Endothelial cell of umbilical vein (primary cell): ENCODE data around the gene KANSL1L. TPM values are rescaled to one million over a fixed set of nuclear protein-coding genes. Genes with fewer than 3 reads are reported as not detected.

Source experiments
- BruUV-seq: library from RNA; stranded (reverse); fragments of 400-500 nt; replicated peaks from 2 replicates; lab custom pipeline; 2021; lab: Mats Ljungman, UMichigan
- CTCF ChIA-PET: fragments of 300-600, 350-600 bp; sonication (Branson Sonifier 250); formaldehyde crosslinking; loops from one replicate; lab custom pipeline; 2021; ENCODE audit warnings: antibody characterized with exemption, inconsistent platforms; lab: Charles Lee
- POLR2A ChIA-PET: fragments of 300-600, 350-600 bp; sonication (Branson Sonifier 250); formaldehyde crosslinking; loops from one replicate; lab custom pipeline; 2021; ENCODE audit warnings: antibody characterized with exemption, inconsistent platforms; lab: Charles Lee
- DNase-seq: peaks from one replicate; pipeline ENCODE4 v3.0.0-alpha.2; 2011; ENCODE audit warnings: low read depth, low spot score
- FAIRE-seq: peaks from 2 replicates; lab custom pipeline; 2011; peaks lifted over from hg19 to GRCh38; lab: Jason Lieb, UNC
- H2AFZ ChIP-seq: 2 replicates; pipeline ENCODE4 v1.6.0; 2012; ENCODE audit warnings: low read depth, low read length, control low read depth, inconsistent platforms
- H3K27ac ChIP-seq: 2 replicates; pipeline ENCODE4 v1.5.1; 2011; ENCODE audit warnings: low read depth, mild to moderate bottlenecking, control low read depth, low read length, moderate library complexity; ENCODE audit not compliant: insufficient read depth
- H3K27me3 ChIP-seq, 2 experiments: 2 replicates each; pipeline versions ENCODE4 v1.6.0 to v1.6.1; 2011; ENCODE audit warnings: low read length in 2 of 2, mixed read lengths in 1 of 2; ENCODE audit not compliant: control insufficient read depth in 2 of 2, insufficient read depth in 2 of 2
- H3K36me3 ChIP-seq, 2 experiments: 2 replicates in 1 of 2; 3 replicates in 1 of 2; pipeline ENCODE4 v1.5.1; 2011; ENCODE audit warnings: low read length in 2 of 2, mild to moderate bottlenecking in 1 of 2, moderate library complexity in 1 of 2; ENCODE audit not compliant: control insufficient read depth in 2 of 2, insufficient read depth in 2 of 2; ENCODE audit errors: extremely low read depth in 1 of 2
- H3K4me1 ChIP-seq: 3 replicates; pipeline ENCODE4 v1.5.1; 2011; ENCODE audit warnings: mild to moderate bottlenecking, low read length; ENCODE audit not compliant: control insufficient read depth, insufficient read depth; ENCODE audit errors: extremely low read depth
- H3K4me2 ChIP-seq: 2 replicates; pipeline ENCODE4 v1.6.1; 2011; ENCODE audit warnings: low read length, control low read depth, mixed read lengths; ENCODE audit not compliant: insufficient read depth
- H3K4me3 ChIP-seq, 3 experiments: fragments of 200-600 bp in 1 of 3; sonication (generic), shearing (Covaris generic) in 1 of 3; replicated peaks in 1 of 3; 2 replicates each; pipeline ENCODE4 v1.5.1; 2011 to 2016; ENCODE audit warnings: control low read depth in 3 of 3, low read length in 3 of 3, mild to moderate bottlenecking in 2 of 3, inconsistent platforms in 1 of 3, low read depth in 1 of 3, moderate library complexity in 1 of 3; ENCODE audit not compliant: insufficient read depth in 1 of 3
- H3K79me2 ChIP-seq: 2 replicates; pipeline ENCODE4 v1.6.0; 2012; ENCODE audit warnings: low read length, inconsistent platforms; ENCODE audit not compliant: control insufficient read depth, insufficient read depth
- H3K9ac ChIP-seq: replicated peaks from 2 replicates; pipeline ENCODE3; 2011; ENCODE audit warnings: low read length, control low read depth; ENCODE audit not compliant: insufficient read depth; ENCODE audit errors: extremely low read depth
- H3K9me1 ChIP-seq: replicated peaks from 3 replicates; pipeline ENCODE4 v1.6.0; 2011; ENCODE audit warnings: mild to moderate bottlenecking, low read length; ENCODE audit not compliant: control insufficient read depth, insufficient read depth; ENCODE audit errors: extremely low read depth
- H3K9me3 ChIP-seq: replicated peaks from 2 replicates; pipeline ENCODE4 v1.5.1; 2012; ENCODE audit warnings: low read length, inconsistent platforms; ENCODE audit not compliant: control insufficient read depth, insufficient read depth
- H4K20me1 ChIP-seq: replicated peaks from 2 replicates; pipeline ENCODE3; 2011; ENCODE audit warnings: mild to moderate bottlenecking, low read length; ENCODE audit not compliant: control insufficient read depth, insufficient read depth; ENCODE audit errors: extremely low read depth
- CTCF ChIP-seq, 2 donors: IDR thresholded peaks; 1 replicate in 1 of 2; 2 replicates in 1 of 2; pipeline ENCODE4 v1.5.1; 2011; ENCODE audit warnings: low read length in 2 of 2, mild to moderate bottlenecking in 2 of 2, moderate library complexity in 2 of 2, control low read depth in 1 of 2, inconsistent platforms in 1 of 2, low read depth in 1 of 2; ENCODE audit not compliant: insufficient read depth in 1 of 2; ENCODE audit errors: extremely low read depth in 1 of 2
- EZH2 ChIP-seq: IDR thresholded peaks from 2 replicates; pipeline ENCODE4 v1.6.1; 2012; ENCODE audit warnings: borderline replicate concordance, low read depth, mild to moderate bottlenecking, moderate library complexity, low read length, inconsistent platforms; ENCODE audit not compliant: severe bottlenecking
- FOS ChIP-seq: IDR thresholded peaks from 2 replicates; pipeline ENCODE4 v1.6.1; 2011; ENCODE audit warnings: mild to moderate bottlenecking, low read length, moderate library complexity, borderline replicate concordance; ENCODE audit not compliant: insufficient read depth
- GATA2 ChIP-seq: IDR thresholded peaks from 2 replicates; pipeline ENCODE4 v1.7.0; 2011; ENCODE audit warnings: low read depth, mild to moderate bottlenecking, moderate library complexity, mixed read lengths, low read length; ENCODE audit not compliant: insufficient read length, insufficient read depth
- JUN ChIP-seq: IDR thresholded peaks from 2 replicates; pipeline ENCODE4 v1.6.1; 2011; ENCODE audit warnings: borderline replicate concordance, low read depth; ENCODE audit not compliant: insufficient read length, insufficient read depth
- MAX ChIP-seq: IDR thresholded peaks from 2 replicates; pipeline ENCODE4 v1.6.1; 2011; ENCODE audit not compliant: insufficient read depth, insufficient read length
- MYC ChIP-seq: IDR thresholded peaks from one replicate; pipeline ENCODE4 v1.6.1; 2011; ENCODE audit warnings: mild to moderate bottlenecking, low read depth, low read length
- POLR2A ChIP-seq: IDR thresholded peaks from 2 replicates; pipeline ENCODE4 v1.6.1; 2012; ENCODE audit warnings: low read depth, mild to moderate bottlenecking, control low read depth, low read length
- POLR2AphosphoS5 ChIP-seq: IDR thresholded peaks from 2 replicates; pipeline ENCODE4 v1.6.1; 2012; ENCODE audit warnings: low read depth, mild to moderate bottlenecking, control low read depth, low read length, moderate library complexity; ENCODE audit not compliant: insufficient read depth
- dilution Hi-C: fragments of 300-500 bp; cut with MboI; formaldehyde crosslinking; loops from one replicate; pipeline ENCODE4 v1.15.0; 2019; ENCODE audit warnings: low sequenced_read_pairs; ENCODE audit not compliant: extremely low pct_ligation_motif_present
- intact Hi-C: fragments of 100-400 bp; cut with micrococcal nuclease; formaldehyde crosslinking; loops from one replicate; pipeline ENCODE4 v1.10.0; 2022
- polyA plus RNA-seq, 4 experiments: library from polyadenylated mRNA; depleted of rRNA in 3 of 4; stranded (reverse) in 3 of 4; unstranded in 1 of 4; fragments of >200 nt; gene quantifications; 2 replicates each; pipeline versions ENCODE4 v1.2.1 to v1.2.3, GENCODE V29; 2011 to 2012; ENCODE audit warnings: missing spikeins in 1 of 4
- total RNA-seq: library from RNA; stranded (reverse); gene quantifications from 2 replicates; pipeline ENCODE4 v1.2.3, GENCODE V29; 2021

The KANSL1L gene
- total and polyA plus RNA-seq, 2 donors (not counting 3 experiments of a cell fraction or from before 2014, with no cell fraction given), result 4.3 to 14.0 TPM

- TF ChIP-seq MYC, result no peak
- TF ChIP-seq JUN, result no peak
- no peak for TF ChIP-seq GATA2
- TF ChIP-seq POLR2AphosphoS5, result no peak
- TF ChIP-seq MAX, result no peak
- no peak for TF ChIP-seq FOS
- no peak for TF ChIP-seq CTCF (IDR thresholded peaks at IDR 0.05; ENCODE audit: extremely low read depth in 1 of 2, insufficient read depth in 1 of 2, low read depth in 1 of 2, low read length in 2 of 2)
- no peak for TF ChIP-seq POLR2A
- no peak for TF ChIP-seq EZH2
These were observed 39.0 kb upstream of the KANSL1L start for GRCh38 chr2:210210185-210210584.

More at GRCh38 chr2:210210185-210210584, 39.0 kb upstream of the KANSL1L start:
- Histone ChIP-seq H3K79me2 (no peaks in the 10 kb centered on the region), H4K20me1 (no peaks in the 10 kb centered on the region), H3K4me1 (no peaks in the 10 kb centered on the region), H3K9ac (no peak overlapping the region), H3K27me3 (peaks cover 3 to 5% of the 10 kb centered on the region in 2 experiments), H3K27ac (no peak overlapping the region), H3K9me3 (no peaks in the 10 kb centered on the region), H3K4me2 (no peak overlapping the region), H3K36me3 (no peaks in the 10 kb centered on the region), H3K4me3 (no peak overlapping the region), H2AFZ (no peak overlapping the region), H3K9me1 (no peaks in the 10 kb centered on the region)
- DNase-seq (no peak), FAIRE-seq (no peak)
- intact Hi-C loops, result no loop called here
- CTCF ChIA-PET, result interaction anchor here (2.6 kb wide), 1 partner anchor 12 kb away, joined by 16 read pairs; no protein-coding TSS in a partner anchor
- no TSS peak for BruUV-seq
- dilution Hi-C loops, result no loop called here
- POLR2A ChIA-PET, result interaction anchor here (0.7 kb wide), 1 partner anchor 877 kb away, joined by 3 read pairs; no protein-coding TSS in a partner anchor
